Left hindlimb (tissue), 1 donor: ENCODE results near the gene ARIH2.
A peak's percentile ranks its signal among the peaks of the same experiment; 100 is the strongest.

Experiments used
- DNase-seq: peaks from one replicate; pipeline ENCODE4 v3.0.0-alpha.2; 2018

ARIH2 gene

DNA sequence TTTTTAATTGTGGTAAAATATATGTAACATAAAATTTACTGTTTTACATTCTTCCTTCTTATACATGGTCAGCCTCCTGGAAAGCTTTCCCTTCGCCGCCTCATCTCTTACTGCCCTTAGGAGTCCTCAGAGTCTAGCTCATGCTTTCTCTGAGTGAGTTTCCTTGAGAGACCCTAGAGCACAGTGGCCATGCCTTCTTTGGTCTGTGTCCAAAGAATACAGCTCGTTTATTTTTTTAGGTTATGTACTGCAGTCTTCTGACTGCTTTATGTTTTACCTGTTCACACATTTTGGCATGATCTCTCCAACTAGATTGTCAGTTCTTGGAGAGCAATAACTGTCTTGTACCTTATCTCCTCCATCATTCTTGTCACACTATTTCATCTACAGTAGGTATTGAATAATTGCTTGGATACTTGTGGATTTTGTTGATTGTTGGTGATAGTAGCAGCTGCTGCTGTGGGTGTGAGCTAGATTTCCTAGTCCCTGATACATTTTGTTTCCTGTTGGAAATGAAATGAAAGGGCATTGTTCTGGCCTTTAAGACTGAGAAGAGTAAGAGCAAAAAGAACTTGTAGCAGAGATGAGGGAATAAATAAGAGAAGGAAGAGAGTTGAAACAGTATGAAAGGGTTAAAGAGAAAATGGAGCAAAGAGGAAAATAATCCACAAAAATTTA lies 10.9 kb downstream of the ARIH2 start:
- no peak for DNase-seq

GRCh38 chr3:48930590-48930989 lies 11.9 kb downstream of the ARIH2 start:
- DNase-seq: no peak

DNA sequence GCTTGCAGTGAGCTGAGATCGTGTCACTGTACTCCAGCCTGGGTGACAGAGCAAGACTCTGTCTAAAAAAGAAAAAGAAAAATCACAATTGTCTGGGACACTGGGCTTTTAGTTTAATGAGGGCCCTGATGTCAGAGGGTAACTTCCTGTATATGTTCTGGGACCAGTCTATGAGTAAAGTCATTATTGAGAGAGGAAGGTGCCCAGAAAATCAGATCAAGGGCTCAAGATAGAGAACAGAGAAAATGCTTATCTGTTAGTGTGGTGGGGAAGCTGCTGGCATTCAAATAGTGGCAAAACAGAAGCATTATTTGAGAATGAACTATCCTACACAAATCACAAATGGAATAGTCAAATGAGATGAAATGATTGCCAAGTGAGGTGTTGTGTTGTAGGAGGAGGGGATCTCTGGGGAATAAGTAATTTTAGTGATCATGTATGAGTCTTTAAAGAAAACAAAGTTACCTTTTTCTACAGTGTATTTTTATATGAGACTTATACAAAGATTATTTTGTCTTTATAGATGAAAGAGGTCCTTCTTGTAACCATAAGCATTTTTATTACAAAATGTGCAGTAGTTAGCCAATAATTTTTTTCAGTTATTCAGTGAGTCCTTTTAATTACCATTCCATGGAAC lies 13.4 kb downstream of the ARIH2 start:
- no peak for DNase-seq

- DNase-seq: no peak
These were observed 15.8 kb downstream of the ARIH2 start for GRCh38 chr3:48934333-48934991.

- no peak for DNase-seq
These were observed 16.9 kb downstream of the ARIH2 start for GRCh38 chr3:48935530-48935929.

DNA sequence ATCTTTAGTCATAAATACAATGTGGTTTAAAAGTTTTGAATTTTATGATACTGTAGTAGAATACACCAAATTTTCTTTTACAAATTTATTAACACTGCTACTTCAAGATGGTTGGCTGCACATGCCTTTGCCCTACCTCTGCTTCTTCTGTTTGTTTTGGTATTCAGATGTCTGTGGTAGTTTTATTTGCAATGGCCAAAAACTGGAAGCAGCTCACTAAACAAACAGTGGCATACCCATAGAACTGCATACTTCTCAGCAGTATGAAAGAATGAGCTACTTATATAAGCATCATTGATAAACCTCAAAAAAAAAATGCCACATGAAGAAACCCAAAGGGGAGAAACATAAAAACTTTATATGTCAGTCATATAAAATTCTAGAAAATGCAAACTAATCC lies 19.5 kb downstream of the ARIH2 start:
- DNase-seq: no peak

DNA sequence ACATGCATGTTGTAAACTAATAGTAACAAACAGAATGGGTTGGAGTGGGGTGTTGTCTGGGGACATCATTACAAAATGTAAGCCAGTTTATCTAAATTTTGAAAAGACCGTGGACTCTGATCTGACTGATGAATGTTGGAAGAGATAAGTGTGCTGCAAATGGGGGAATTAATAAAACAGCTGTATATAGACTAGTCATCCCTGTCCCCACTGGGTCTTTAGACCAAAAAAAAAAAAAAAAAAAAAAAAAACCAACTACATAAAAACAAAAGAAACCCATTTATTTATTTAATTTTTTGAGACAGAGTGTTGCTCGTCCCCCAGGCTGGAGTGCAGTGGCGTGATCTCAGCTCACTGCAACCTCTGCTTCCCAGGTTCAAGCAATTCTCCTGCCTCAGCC lies 20.0 kb downstream of the ARIH2 start:
- no peak for DNase-seq

- DNase-seq: no peak
These were observed 26.8 kb downstream of the ARIH2 start for GRCh38 chr3:48945432-48945831.

DNA sequence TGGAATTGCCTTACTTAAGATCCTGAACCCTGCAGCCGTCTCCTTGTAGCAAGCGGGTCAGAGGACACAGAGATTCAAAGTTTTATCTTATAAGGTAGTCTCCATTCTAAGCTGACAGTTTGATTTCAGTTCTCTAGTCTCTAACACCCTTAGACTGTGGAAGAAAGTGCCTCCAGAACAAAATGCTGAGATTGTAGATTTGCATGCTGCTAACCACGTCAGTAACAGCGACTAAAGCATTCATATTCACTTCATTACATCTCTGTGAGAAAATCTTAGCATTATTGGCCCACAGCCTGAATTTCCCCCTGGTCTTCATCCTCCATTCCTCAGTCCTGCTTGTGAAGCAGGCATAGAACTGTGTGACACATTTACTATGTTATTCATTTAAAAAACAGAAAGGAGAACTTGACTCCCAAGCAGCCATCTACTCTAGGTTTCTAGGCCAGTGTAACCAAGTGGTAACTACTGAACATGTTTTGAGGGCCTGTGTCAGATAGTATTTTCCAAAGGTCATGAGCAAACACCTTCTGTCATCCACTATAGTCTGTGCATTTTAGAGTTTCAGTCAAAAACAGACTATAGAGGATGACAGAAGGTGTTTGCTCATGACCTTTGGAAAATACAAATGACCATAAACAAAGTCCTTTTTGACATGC lies 27.4 kb downstream of the ARIH2 start:
- DNase-seq: no peak

- no peak for DNase-seq
These were observed 30.7 kb downstream of the ARIH2 start for GRCh38 chr3:48949376-48949717.

GRCh38 chr3:48950051-48950450 lies 31.4 kb downstream of the ARIH2 start:
- no peak for DNase-seq

DNA sequence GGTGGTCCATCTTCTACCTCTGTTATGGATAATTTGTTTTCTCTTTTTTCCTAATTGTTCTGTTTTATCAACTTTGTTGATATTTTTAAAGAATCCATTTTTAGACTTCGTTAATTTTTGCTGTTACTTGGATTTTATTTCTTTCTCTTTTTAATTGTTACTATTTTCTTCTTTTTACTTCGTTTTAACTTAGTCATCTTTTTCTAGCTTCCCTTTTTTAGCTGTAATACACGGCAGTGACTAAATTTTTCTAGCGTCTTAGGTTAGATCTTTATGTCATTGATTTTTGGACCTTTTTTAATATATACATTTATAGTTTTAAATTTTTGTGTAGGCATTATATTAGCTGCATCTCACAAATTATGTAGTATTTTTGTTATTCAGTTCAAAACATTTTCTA lies 33.1 kb downstream of the ARIH2 start:
- DNase-seq: no peak

GRCh38 chr3:48952510-48953118 lies 34.0 kb downstream of the ARIH2 start:
- no peak for DNase-seq

- no peak for DNase-seq
These were observed 38.5 kb downstream of the ARIH2 start for GRCh38 chr3:48957006-48957705.

DNA sequence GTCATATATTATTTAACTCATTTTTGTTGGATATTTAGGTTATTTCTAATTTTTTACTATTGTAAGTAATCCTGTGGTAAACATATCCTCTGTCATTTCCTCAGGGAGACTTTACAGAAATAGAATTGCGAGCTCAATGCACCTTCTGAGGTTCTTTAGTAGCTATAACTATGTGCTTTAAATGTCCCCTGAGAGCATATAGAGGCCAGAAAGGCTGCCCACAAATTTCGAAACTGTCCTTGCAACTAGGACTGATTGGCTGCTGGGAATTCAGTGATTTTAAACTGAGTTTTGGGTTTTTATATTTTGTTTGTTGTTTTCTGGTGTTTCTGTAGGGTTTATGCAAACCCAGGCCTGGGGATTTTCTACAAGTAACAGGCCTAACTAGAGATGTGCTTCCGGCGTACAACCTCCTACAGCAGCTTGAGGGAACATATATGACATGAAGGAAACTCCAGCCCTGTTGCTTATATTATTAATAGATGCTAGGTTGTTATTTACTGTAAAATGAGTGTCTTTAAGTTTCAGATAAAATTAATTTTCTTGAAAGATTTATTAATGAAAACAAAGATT lies 42.3 kb downstream of the ARIH2 start:
- DNase-seq: peak; percentile 35

DNA sequence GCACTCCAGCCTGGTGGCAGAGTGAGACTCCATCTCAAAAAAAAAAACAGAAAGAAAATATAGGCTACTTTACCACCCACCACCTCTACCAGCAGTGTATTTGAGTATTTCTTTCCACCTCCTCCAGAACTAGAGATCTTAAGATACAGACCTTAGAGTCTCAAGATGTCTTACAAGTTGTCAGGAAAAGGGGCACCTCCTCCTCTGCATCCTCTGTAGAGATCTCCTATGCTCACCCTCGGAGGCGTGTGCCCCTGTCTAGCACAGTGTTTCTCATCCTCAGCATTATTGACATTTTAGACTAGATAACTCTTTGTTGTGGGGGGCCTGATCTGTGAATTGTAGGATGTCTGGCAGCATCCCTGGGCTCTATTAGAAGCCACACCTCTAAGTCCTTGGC lies 43.7 kb downstream of the ARIH2 start:
- DNase-seq: no peak

DNA sequence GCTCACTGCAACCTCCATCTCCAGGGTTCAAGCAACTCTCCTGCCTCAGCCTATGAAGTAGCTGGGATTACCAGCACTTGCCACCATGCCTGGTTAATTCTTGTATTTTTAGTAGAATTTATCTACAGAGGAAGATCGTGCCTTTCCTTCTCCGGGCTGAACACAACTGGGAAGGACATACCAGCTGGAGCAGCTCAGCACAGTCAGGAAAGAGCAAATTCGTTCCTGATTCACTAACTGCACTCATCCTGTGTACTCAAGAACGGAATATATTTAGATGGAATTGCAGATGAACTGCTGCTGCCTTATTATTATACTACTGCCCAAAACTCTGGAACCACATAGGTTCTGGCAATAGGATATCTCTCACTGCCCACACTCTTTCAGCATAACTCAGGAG lies 44.3 kb downstream of the ARIH2 start:
- no peak for DNase-seq

GRCh38 chr3:48963591-48963990 lies 44.9 kb downstream of the ARIH2 start:
- no peak for DNase-seq

DNA sequence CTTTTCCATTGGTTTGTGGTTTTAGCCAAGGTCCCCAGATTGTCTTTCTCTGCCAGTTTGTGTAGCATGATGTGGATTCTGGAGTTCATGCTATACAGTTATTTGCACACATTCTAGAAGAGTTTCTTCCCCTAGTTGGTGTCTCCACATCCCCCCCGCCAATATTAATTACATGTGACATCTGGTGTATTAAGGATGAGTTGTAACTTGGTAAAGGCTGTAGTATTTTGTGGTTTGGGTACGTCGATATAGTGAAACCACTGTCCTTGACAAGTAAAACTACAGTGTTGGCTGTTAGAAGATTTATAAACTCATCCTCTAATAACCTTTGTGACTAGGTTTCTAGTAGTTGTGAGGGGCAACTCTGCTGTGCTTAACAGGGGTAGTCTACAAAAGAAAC lies 47.7 kb downstream of the ARIH2 start:
- no peak for DNase-seq

GRCh38 chr3:48966876-48967361 lies 48.3 kb downstream of the ARIH2 start:
- no peak for DNase-seq

GRCh38 chr3:48970586-48970985 lies 51.9 kb downstream of the ARIH2 start:
- no peak for DNase-seq
